Stimulated activated CD8-positive, alpha-beta memory T cell treated with anti-CD3 and anti-CD28 coated beads, Interleukin-7, amount 100 ng/mL, for 1 hour (primary cell): Measurements from ENCODE around the gene CD274.

Source experiments
- DNase-seq, 2 donors: peaks; one replicate each; pipeline ENCODE4 v3.0.0-alpha.2; 2020; ENCODE audit warnings: low read depth in 2 of 2

CD274 gene

DNA sequence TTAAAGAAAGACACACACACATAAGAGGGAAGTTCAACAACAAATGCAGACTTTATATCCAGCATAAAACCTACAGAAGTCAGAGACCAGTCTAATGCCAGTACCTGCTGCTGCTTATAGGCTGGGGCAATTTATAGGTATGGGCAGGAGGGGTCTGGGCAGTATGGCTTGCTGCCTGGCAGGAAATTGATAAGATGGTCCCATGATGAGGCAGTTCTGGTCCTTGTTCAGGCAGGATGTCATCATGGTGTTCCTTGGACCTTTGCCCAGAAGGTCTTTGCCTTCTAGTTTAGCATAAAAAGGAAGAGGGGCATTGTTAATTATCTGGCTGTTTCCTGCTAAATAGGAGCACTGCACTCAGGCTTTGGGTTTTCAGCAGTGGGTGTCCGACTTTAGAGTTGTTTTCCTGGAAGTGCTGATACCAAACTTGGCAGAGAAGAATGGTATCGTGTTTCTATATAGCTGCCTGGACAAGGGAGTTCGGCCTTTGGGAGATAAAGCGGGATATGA is 49.6 kb downstream of the CD274 start:
- DNase-seq, result no peak

DNA sequence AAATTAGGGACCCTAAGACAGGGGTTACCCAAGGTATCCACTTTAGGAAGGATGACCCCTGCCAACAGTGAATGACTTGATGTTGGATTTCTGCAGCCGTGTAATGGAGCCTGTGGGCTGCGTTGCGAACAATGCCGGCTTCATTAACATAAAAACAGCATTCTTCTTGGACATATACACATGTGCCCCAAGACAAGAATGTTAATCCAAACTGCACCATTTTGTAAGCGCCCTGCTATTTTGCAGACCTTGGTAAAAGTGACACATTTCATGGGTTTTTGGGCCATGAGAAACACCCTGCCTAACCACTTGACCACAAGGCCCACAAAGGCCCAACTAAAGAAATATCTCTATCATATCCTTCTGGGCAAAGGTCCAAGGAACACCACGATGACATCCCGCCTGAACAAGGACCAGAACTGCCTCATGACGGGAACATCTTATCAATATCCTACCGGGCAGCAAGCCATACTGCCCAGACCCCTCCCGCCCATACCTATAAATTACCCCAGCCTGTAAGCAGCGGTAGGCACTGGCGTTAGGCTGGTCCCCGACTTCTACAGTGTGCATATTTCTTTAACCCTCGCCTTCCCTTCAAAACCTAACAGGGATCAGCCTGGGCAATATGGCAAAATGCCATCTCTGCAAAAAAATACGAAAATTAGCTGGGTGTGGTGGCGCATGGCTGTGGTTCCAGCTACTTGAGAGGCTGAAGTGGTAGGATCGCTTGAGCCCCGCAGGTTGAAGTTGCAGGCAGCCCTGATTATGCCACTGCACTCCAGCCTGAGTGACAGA is 50.3 kb downstream of the CD274 start:
- DNase-seq, result no peak

DNA sequence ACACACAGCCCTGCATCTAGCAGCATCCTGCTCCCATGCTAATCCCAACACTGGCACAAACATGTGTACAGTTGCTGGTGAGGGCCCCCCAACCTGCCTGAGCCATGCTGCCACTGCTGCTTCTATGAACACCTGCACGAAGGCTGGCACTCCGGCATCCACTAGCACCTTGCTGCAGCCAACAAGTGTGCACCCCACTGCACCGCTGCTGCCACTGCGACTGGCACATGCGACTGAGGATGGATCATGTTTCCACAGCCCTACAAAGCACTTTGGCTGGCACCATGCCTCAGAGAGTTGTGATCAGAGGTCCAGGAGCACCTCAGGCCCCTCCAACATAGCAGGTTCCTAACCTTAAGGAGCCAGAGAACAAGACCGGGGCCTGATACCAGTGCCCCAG is 52.2 kb downstream of the CD274 start:
- no peak for DNase-seq

DNA sequence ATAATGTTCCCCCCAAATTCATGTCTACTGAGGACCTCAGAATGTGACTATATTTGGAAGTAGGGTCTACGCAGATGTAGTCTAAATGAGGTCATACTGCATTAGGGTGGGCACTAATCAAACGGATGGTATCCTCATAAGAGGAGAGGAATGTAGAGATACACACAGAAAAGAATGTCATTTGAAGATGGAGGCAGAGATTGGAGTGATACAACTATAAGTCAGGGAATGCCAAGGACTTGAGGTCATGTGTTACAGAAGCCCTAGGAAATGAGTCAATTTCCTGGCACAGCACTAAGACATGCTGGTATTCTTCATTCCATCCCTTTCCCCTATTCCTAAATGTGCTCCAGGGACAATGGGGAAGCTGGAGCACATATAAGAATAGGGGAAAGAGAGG is 59.2 kb downstream of the CD274 start:
- DNase-seq, result no peak

DNA sequence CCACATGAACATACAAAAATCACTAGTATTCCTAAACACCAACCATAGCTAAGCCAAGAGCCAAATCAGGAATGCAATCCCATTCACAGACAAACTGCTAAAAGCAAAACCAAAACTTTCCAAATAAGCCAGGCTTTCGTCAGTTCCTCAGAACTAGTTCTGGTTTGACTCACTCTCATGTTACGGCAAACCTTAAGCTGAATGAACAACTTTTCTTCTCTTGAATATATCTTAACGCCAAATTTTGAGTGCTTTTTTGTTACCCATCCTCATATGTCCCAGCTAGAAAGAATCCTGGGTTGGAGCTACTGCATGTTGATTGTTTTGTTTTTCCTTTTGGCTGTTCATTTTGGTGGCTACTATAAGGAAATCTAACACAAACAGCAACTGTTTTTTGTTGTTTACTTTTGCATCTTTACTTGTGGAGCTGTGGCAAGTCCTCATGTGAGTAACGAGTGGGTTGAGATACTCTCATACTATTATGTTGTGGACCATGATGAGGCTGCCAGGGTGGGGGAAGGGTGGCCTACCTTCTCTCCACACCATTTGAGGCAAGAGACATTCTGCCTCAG is 60.1 kb downstream of the CD274 start, which contains the start of gene PDCD1LG2:
Gene PDCD1LG2, plus strand, starts transcription at position 172 of the 572 bp plus-strand sequence. CDS start 12,016 bp downstream, outside the sequence.
- no peak for DNase-seq

DNA sequence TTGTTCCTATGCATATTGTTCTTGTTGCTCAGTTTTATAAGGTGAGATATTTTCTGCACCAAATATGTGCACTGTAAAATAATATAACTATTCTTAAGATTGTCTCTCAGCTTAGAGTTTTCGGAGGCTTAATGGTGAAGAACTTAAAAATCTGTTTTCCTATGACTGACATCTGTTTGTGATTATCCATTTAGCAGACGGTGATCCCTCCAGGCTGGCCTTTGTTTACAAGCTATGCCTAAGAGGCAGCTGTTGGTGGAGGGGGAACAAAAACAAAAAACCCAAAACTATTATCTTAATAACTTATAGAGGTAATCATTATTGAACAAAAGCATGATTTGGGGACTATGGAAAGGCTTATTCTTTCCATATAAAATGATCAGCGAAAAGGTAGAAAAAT is 60.6 kb downstream of the CD274 start:
- DNase-seq, result no peak

DNA sequence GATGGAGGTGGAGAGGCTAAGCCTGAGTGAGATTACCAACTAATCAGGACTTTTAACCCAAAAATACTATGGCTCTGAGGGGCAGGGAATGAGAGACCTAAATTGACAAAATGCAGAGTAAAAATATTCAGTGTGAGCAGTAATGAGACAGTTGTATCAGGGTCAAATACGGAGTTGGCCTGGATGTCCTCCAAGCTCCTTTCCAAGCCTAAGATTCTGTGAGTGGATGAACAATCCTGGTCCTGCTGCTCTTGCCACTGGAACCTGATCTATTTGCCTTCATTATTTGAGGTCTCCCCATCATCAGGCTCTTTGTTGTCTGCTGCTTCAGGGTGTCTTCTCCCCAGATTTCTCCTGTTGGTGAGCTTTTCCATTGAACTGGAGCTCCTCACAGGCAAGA is 61.1 kb downstream of the CD274 start:
- DNase-seq, result no peak

DNA sequence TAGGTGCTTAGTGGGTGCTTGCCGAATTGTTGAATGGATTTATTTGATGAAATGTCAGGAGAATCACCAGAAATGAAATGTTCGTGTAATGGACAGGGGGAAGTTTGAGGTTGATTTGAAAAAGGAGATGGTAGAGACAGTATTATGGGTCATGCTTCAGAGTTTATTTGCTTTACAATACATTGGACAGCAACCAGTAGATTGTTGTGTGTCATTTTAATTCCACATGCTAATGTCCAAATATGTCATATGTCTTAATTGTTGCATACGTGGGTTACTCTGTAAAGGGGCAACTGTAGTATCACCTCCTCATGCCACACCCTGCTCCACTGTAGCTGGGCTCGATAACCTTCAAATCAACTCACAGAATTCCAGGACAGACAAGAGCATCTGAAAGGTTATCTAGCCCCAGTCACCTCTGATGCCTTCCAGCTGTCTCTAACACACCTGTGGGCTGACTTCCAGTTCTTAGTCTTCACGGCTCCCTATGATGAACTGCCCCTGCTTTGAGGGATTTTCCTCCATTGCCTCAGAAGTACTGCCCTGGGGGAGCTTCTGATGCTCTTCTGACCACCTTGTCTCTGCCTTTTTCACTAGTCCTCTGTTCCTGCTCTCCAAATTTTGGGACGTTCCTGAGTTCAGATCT is 61.7 kb downstream of the CD274 start:
- no peak for DNase-seq

DNA sequence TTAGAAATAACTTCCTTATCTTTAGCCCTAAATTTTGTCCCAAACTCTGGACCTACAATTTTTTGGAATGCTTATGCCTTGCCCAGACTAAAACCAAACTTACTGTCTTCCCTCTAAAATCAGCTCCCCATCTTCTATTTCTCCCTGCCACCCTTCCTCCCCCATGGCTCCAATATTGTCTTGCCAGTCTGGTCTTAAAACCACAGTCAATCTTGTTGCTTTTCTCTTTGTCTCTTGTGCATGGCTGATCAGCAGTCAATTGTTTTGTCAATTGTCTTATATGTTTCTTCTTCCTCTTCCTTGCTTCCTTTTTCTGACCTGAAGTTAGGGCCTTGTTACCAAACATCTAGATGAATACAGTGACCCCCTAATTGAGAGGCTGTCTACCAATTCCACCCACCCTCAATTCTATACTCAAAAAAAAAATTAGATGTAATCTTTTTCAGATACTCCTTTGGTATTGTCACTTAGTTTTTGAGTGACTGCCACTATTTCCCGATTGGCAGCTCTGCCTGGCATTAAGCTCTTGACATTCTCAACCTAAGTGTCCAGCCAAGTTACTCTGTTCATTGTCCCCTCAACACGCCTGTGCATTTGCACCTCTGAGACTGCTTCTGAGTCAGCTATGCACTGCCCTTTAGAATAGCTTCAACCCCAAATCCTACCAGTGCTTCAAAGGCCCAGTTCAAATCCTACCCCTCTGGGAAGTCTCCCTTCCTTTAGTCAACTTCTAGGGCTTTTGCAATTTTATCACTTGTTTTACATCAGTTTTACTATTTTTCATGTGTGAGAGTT is 62.5 kb downstream of the CD274 start:
- no peak for DNase-seq

DNA sequence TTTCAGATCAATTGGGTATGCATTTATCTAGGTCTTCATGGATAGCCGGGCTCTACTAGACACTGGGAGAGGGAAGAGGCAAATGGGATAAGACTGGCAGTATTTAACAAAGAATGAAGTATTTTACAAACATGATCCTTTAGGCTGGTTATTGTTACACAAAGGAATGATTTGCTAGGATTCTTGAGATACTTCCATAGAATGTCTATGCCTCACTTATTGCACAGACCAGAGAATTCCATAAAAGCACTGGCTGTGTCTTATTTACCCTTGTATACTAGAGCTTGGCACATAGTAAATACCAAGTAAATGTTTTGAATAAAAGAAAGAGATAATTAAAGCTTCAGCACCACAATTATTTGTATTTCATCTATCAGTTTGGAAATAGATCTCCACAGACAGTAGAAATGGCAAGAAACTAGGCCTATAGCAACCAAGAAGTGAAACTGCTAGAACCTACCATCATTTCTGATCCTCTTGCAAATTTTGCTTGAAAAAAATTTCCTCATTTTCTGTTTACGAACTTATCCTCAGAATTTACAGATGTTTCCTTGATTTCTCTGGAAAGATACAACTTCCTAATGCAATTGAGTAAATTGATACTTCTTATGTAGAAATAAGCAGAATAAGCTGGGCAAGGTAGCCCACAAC is 63.7 kb downstream of the CD274 start:
- no peak for DNase-seq

DNA sequence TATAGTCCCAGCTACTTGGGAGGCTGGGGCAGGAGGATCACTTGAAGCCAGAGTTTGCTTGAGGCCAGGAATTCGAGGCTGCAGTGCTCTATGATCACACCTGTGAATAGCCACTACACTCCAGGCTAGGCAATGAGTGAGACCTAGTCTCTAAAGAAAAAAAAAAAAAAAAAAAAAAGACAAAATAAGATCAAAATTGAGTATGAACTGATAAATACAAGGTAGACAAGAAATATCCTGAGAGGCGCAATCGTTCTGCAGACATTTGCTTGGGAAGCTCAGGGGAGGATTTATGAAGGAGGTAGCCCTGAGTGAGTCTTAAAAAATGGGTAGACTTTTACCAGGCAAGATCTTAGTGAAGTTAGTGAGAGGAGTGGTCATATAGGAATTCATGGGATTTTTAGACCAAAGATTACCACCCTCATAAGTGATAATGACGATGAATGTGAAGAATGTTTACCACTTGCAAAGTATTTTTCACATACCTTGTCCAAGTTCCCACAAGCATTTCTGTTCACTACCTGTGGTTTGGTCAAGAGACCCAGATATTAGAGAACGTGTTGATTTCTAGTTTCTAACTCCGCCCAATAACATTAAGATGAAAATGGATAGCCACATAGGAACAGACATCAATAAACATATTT is 64.4 kb downstream of the CD274 start:
- no peak for DNase-seq

DNA sequence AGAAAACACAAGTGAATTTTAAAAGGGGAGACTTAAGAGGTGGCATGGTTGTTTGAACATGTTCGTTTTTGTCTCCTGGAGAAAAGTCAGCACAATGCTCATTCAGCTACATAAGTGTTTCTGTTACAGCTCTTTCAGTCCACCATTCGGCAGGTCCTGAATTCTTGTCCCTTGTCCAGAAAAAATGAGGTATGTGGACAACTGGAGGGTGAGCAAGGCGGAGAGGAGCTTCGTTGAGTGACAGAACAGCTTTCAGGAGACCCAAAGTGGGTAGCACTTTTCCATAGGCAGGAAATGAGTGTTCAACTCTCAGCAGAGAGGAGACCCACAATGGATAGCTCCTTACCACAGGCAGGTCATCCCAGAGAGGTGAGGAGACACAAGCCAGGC is 64.9 kb downstream of the CD274 start:
- no peak for DNase-seq

DNA sequence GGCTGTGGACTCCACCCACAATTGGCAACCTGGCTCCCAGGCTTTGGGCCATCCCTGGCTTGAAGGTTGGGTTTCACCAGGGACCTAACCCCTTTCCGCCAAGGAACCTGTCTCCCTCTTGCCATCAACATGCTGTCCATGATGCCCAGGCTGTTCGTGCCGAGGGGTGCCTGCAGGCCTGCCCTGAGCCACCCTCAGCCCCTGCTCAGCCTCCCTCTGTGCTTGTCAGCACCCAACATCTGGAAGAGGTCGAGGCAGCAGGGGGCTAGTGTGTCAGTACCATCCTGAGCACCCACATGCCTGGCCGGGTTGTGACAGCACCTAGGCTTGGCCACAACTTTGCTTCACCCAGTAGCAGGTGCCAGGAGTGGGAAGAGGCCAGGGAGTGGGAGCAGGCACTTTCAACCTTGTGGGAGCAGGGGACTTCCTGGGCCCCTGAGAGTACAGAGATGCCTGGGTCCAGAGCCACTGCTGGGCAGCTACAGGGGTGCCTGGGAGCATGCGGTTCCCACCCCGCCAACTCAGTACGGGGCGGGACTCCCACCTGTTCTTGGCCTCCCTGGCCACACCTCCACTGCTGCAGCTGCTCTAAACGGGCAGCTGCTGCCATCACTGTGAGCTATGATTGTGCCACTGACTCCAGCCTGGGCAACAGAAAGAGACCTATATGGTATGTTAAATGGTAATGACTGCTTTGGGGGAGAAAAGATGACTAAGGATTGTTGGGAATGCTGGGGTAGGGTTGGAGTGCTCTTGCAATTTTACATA is 66.3 kb downstream of the CD274 start:
- DNase-seq, result no peak

DNA sequence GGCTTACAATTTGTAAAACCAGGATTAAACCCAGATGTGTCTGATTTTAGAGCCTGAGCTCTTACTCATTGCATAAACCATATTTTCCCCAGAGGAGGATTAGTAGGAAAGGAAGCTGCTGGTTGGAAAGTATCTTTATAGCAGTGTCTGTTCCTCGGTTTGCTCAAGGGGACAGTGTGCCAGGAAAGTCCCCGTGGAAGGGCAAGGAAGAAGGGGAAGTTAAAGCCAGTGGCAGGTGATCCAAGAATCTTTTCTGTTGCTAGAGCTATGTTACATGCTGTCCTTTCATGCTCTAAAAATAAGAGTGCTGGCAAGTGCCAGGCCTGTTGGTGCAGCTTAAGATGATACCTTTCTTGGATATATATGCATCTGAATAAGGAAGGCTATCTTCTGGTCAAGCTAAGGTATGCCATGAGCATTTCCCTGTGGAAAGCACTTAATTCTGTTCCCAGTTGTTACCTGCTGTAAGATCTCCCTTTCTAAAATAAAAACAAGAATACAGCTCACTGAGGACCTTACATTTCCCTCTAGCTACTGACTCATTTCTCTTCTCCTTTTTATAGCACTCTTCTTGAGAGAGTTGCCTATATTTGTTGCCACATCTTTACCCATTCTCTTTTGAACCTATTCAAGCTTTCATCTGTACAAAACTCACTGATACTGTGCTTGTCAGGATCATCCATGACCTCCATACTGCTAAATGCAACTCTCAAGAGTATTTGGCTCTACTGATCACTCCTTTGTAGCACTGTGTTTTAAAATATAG is 68.0 kb downstream of the CD274 start:
- no peak for DNase-seq

DNA sequence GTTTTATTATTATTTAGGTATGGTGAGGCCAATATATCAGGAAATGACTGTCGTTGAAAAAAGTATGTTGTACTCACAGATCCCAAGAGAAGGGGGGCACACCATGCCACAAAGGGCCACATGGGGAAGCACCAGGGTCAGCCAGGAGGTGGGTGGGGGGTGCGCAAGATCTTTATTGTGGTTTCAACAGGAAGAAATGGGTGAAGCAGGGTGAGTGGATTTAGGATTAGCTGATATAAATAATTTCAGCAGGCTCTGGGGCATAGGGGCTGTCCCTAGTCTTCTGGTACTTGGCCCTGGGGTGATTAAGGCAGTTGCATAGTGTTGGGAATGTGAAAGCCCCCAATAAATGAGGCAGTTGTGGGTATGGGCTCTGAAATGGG is 68.6 kb downstream of the CD274 start:
- DNase-seq, result no peak
